CD8-positive, alpha-beta memory T cell (primary cell): Measurements from ENCODE around the gene DRAM2. TPM values are rescaled to one million over a fixed set of nuclear protein-coding genes. Genes with fewer than 3 reads are reported as not detected.

Source experiments
- CTCF ChIA-PET: fragments of 350-600 bp; sonication (Branson Sonifier 250); formaldehyde crosslinking; loops from one replicate; lab custom pipeline; 2021; ENCODE audit warnings: antibody characterized with exemption; lab: Charles Lee
- POLR2A ChIA-PET: fragments of 350-600 bp; sonication (Branson Sonifier 250); formaldehyde crosslinking; loops from one replicate; lab custom pipeline; 2021; ENCODE audit warnings: antibody characterized with exemption; lab: Charles Lee
- DNase-seq, 5 donors: peaks; one replicate each; pipeline versions ENCODE4 v3.0.0 to v3.0.0-alpha.2; 2020 to 2022; ENCODE audit warnings: mixed read lengths in 1 of 5
- H3K27ac ChIP-seq: one replicate; pipeline ENCODE4 v1.7.0; 2013; ENCODE audit warnings: low read depth, mild to moderate bottlenecking, low read length, moderate library complexity
- H3K27me3 ChIP-seq: 2 replicates; pipeline ENCODE4 v1.7.0; 2013; ENCODE audit warnings: low read length, mild to moderate bottlenecking; ENCODE audit not compliant: insufficient read depth, poor library complexity, severe bottlenecking
- H3K36me3 ChIP-seq: 2 replicates; pipeline ENCODE4 v1.7.0; 2013; ENCODE audit warnings: mild to moderate bottlenecking, low read length, moderate library complexity; ENCODE audit not compliant: insufficient read depth
- H3K4me1 ChIP-seq: 2 replicates; pipeline ENCODE4 v1.7.0; 2013; ENCODE audit warnings: mild to moderate bottlenecking, low read length, moderate library complexity; ENCODE audit not compliant: insufficient read depth
- H3K4me3 ChIP-seq: 2 replicates; pipeline ENCODE4 v1.7.0; 2013; ENCODE audit warnings: mild to moderate bottlenecking, low read length
- H3K9me3 ChIP-seq: 2 replicates; pipeline ENCODE4 v1.7.0; 2013; ENCODE audit warnings: mild to moderate bottlenecking, low read length
- H3K27ac Mint-ChIP-seq, 8 donors: one replicate each; pipeline ENCODE4 v1.8.0; 2020 to 2021; ENCODE audit warnings: mixed read lengths in 8 of 8, mild to moderate bottlenecking in 6 of 8, inconsistent platforms in 3 of 8, moderate library complexity in 3 of 8
- H3K27me3 Mint-ChIP-seq, 2 donors: one replicate each; pipeline ENCODE4 v1.8.0; 2020 to 2021; ENCODE audit warnings: mixed read lengths in 2 of 2, mild to moderate bottlenecking in 1 of 2, moderate library complexity in 1 of 2
- H3K36me3 Mint-ChIP-seq, 3 donors: one replicate each; pipeline ENCODE4 v1.8.0; 2020 to 2021; ENCODE audit warnings: mixed read lengths in 3 of 3, inconsistent platforms in 1 of 3, mild to moderate bottlenecking in 1 of 3
- H3K4me1 Mint-ChIP-seq, 3 donors: one replicate each; pipeline ENCODE4 v1.8.0; 2020 to 2021; ENCODE audit warnings: mixed read lengths in 3 of 3, inconsistent platforms in 1 of 3, mild to moderate bottlenecking in 1 of 3
- H3K4me3 Mint-ChIP-seq, 7 donors: one replicate each; pipeline ENCODE4 v1.8.0; 2020 to 2021; ENCODE audit warnings: mixed read lengths in 7 of 7, mild to moderate bottlenecking in 6 of 7, moderate library complexity in 4 of 7, inconsistent platforms in 2 of 7
- H3K9me3 Mint-ChIP-seq, 5 donors: one replicate each; pipeline ENCODE4 v1.8.0; 2020 to 2022; ENCODE audit warnings: mixed read lengths in 5 of 5, mild to moderate bottlenecking in 3 of 5, moderate library complexity in 2 of 5, inconsistent platforms in 1 of 5
- polyA plus RNA-seq: library from polyadenylated mRNA; unstranded; fragments of 300-500 nt; fragmentation: Illumina TruSeq; gene quantifications from one replicate; pipeline ENCODE4 v1.2.3, GENCODE V29; 2021
- total RNA-seq, 2 experiments: library from RNA; stranded (reverse); gene quantifications; one replicate each; pipeline ENCODE4 v1.2.3, GENCODE V29; 2021

The DRAM2 gene
- total and polyA plus RNA-seq, 3 experiments from 2014 or later = 25.0 to 69.3 (median 27.8) TPM

- no peak for DNase-seq
- Mint-ChIP-seq H3K36me3 (peaks cover 11 to 85% (median 23%) of the 10 kb centered on the region in 3 donors), H3K4me1 (peaks cover 18 to 30% (median 28%) of the 10 kb centered on the region in 3 donors), H3K27ac (peak overlapping the region in 1 of 8 donors; percentile 28), H3K27me3 (no peaks in the 10 kb centered on the region), H3K4me3 (no peak overlapping the region), H3K9me3 (no peaks in the 10 kb centered on the region)
- H3K27me3 ChIP-seq = no peaks in the 10 kb centered on the region
- H3K4me1 ChIP-seq = no peaks in the 10 kb centered on the region
- ChIA-PET CTCF (interaction anchor here (1.2 kb wide), 1 partner anchor 96 kb away, joined by 4 read pairs; no protein-coding TSS in a partner anchor), POLR2A (no interaction called here)
- no peak overlapping the region for H3K4me3 ChIP-seq
- H3K36me3 ChIP-seq = peaks cover 10% of the 10 kb centered on the region
- no peak overlapping the region for H3K27ac ChIP-seq
- H3K9me3 ChIP-seq = no peaks in the 10 kb centered on the region
Observed at GRCh38 chr1:111126354-111126753, 13.5 kb downstream of the DRAM2 start.

DNA sequence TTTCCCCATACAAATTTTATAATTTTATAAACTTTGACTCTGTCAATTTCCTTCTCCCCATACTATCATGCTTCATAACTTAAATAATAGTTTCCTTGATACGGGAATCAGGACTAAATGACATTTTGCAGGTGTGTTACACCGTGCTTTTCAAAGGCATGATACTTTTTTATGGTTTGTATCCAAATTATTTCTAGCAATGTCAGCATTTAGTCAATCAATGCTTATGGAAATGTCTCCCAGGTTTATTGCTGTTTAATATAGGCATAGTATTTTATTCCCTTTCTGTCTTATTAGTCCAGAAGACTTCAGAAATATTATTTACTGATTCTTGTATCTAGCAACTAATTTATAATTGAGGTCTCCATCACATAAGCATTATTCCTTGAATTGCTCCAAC lies 23.4 kb downstream of the DRAM2 start:
- Histone ChIP-seq H3K27ac (no peak overlapping the region), H3K36me3 (peaks cover 21% of the 10 kb centered on the region), H3K27me3 (no peaks in the 10 kb centered on the region), H3K9me3 (no peaks in the 10 kb centered on the region), H3K4me3 (no peak overlapping the region), H3K4me1 (no peaks in the 10 kb centered on the region)
- Mint-ChIP-seq H3K27me3 (no peaks in the 10 kb centered on the region), H3K4me3 (no peak overlapping the region), H3K27ac (no peak overlapping the region), H3K9me3 (no peaks in the 10 kb centered on the region), H3K36me3 (peaks cover 7 to 62% (median 32%) of the 10 kb centered on the region in 3 donors), H3K4me1 (no peaks in the 10 kb centered on the region)
- no peak for DNase-seq
- CTCF ChIA-PET = no interaction called here
- POLR2A ChIA-PET = no interaction called here

GRCh38 chr1:111110197-111110899 lies 29.5 kb downstream of the DRAM2 start:
- Mint-ChIP-seq H3K4me3 (no peak overlapping the region), H3K9me3 (peaks cover 12 to 24% (median 21%) of the 10 kb centered on the region in 5 donors), H3K36me3 (peaks cover 15 to 21% (median 15%) of the 10 kb centered on the region in 3 donors), H3K4me1 (no peaks in the 10 kb centered on the region), H3K27ac (no peak overlapping the region), H3K27me3 (peaks cover 5 to 6% of the 10 kb centered on the region in 2 donors)
- no peak for DNase-seq
- H3K27ac ChIP-seq = no peak overlapping the region
- POLR2A ChIA-PET = no interaction called here
- CTCF ChIA-PET = no interaction called here
- no peaks in the 10 kb centered on the region for H3K27me3 ChIP-seq
- H3K4me3 ChIP-seq = no peak overlapping the region
- H3K36me3 ChIP-seq = no peaks in the 10 kb centered on the region
- H3K4me1 ChIP-seq = no peaks in the 10 kb centered on the region
- peaks cover 3% of the 10 kb centered on the region for H3K9me3 ChIP-seq

DNA sequence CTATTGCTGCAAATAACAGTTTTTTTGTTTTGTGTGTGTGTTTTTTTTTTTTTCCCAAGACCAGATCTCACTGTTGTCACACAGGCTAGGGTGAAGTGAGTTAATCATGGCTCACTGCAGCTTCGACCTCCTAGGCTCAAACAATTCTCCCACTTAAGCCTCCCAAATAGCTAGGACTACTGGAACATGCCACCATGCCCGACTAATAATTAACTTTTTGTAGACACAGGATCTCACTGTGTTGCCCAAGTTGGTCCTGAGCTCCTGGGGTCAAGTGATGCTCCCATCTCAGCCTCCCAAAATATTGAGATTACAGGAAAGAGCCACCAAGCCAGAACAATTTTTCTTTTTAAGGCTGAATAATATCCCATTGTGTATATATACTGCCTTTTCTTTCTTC lies 34.9 kb downstream of the DRAM2 start:
- peaks cover 3% of the 10 kb centered on the region for H3K9me3 ChIP-seq
- no peak overlapping the region for H3K27ac Mint-ChIP-seq
- ChIA-PET CTCF (no interaction called here), POLR2A (no interaction called here)
- no peaks in the 10 kb centered on the region for H3K36me3 ChIP-seq
- H3K9me3 Mint-ChIP-seq = peaks cover 9 to 35% (median 32%) of the 10 kb centered on the region in 5 donors
- H3K27ac ChIP-seq = no peak overlapping the region
- H3K27me3 ChIP-seq = no peaks in the 10 kb centered on the region
- H3K4me3 ChIP-seq = no peak overlapping the region
- H3K4me3 Mint-ChIP-seq = no peak overlapping the region
- H3K4me1 ChIP-seq = no peaks in the 10 kb centered on the region
- no peak for DNase-seq
- peaks cover 2 to 27% (median 4%) of the 10 kb centered on the region in 3 donors for H3K36me3 Mint-ChIP-seq
- no peaks in the 10 kb centered on the region for H3K4me1 Mint-ChIP-seq
- H3K27me3 Mint-ChIP-seq = peaks cover 5 to 6% of the 10 kb centered on the region in 2 donors

DNA sequence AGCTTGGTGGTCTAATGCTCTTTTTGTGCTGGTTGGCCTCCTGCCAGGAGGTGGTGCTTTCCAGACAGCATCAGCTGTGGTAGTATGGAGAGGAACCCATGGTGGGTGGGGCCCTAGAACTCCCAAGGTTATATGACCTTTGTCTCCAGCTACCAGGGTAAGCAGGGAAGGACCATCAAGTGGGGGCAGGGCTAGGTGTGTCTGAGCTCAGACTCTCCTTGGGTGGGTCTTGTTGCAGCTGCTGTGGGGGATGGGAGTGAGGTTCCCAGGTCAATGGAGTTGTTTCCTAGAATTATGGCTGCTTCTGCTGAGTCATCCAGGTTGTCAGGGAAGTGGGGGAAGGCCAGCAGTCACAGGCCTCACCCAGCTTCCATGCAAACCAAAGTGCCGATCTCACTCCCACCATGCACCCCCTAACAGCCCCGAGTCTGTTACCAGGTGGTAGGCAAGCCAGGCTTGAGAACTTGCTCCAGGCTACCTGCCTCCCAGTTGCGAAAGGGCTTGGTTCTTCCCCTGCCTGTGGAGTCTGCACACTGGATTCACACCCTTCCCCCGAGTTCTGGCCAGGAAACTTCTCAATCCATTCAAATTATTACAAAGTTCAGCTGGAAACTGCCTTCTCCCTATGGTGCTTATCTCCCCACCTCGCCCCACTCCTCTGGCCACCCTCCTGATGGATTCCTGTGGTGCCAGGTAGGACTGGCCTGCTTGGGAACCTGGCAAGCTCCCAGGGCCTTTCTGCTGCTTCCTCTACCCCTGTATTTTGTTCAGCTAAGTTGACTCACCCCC lies 37.8 kb downstream of the DRAM2 start:
- H3K27ac Mint-ChIP-seq = no peak overlapping the region
- peaks cover 4% of the 10 kb centered on the region for H3K9me3 ChIP-seq

DNA sequence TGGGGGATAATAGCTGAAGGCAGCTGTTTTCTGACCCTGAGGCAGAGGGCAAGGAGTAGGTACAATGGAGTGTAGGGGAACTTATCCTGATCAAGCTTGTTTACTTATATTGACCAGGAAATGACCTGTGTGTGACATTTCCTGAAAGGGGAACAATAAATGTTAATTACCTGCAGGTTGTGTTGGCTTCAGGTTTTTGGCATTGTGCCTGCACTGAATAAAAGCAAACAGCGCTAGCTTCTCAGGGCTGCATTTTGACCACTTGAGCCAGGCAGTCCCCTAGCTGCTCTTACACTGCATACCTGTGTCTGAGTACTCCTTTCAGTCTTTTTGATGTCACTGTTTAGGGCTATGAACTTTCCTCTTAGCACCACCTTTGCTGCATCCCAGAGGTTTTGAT lies 40.6 kb downstream of the DRAM2 start:
- Mint-ChIP-seq H3K27ac (no peak overlapping the region), H3K36me3 (peaks cover 0 to 39% (median 0%) of the 10 kb centered on the region in 3 donors), H3K9me3 (peaks cover 22 to 62% (median 33%) of the 10 kb centered on the region in 5 donors), H3K4me1 (no peaks in the 10 kb centered on the region), H3K4me3 (no peak overlapping the region), H3K27me3 (no peaks in the 10 kb centered on the region)
- POLR2A ChIA-PET = no interaction called here
- Histone ChIP-seq H3K9me3 (peaks cover 4% of the 10 kb centered on the region), H3K27me3 (no peaks in the 10 kb centered on the region), H3K4me3 (no peak overlapping the region), H3K36me3 (no peaks in the 10 kb centered on the region), H3K27ac (no peak overlapping the region), H3K4me1 (no peaks in the 10 kb centered on the region)
- CTCF ChIA-PET = no interaction called here
- DNase-seq = no peak

More for the DNA sequence above, 37.8 kb downstream of the DRAM2 start:
- CTCF ChIA-PET = no interaction called here
- Histone ChIP-seq H3K4me1 (no peaks in the 10 kb centered on the region), H3K36me3 (no peaks in the 10 kb centered on the region), H3K27ac (peak overlapping the region; percentile 41), H3K4me3 (no peak overlapping the region), H3K27me3 (no peaks in the 10 kb centered on the region)
- POLR2A ChIA-PET = no interaction called here
- H3K4me3 Mint-ChIP-seq = no peak overlapping the region
- no peak for DNase-seq
- peaks cover 0 to 34% (median 0%) of the 10 kb centered on the region in 3 donors for H3K36me3 Mint-ChIP-seq
- H3K27me3 Mint-ChIP-seq = no peaks in the 10 kb centered on the region
- no peaks in the 10 kb centered on the region for H3K4me1 Mint-ChIP-seq
- peaks cover 7 to 48% (median 22%) of the 10 kb centered on the region in 5 donors for H3K9me3 Mint-ChIP-seq

DNA sequence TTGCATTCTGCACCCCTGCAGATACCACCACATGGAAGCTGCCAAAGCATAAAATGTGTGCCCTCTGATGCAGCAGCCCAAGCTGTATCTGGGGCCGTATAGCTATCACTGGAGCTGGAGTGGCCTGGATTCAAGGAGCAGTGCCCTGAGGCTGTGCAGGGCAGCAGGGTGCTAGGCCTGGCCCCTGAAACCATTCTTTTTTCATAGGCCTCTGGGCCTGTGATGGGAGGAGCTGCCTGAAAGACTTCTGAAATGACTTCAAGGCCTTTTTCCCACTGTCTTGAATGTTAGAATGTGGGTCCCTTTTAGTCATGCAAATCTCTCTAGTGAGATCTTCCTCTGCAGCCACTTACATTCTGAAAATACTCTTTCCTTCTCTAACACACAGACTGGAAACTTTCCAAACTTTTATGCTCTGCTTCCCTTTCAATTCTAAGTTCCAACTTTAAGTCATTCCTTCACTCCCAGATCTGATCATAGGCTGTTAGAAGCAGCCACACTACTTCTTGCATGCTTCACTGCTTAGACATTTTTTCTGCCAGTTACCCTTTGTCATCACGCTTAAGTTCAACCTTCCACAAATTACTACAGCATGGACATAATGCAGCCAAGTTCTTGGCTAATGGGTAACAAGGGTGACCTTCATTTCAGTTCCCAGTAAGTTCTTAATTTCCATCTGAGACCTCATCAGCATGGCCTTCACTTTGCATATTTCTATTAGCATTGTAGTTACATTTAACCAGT lies 42.4 kb downstream of the DRAM2 start:
- Mint-ChIP-seq H3K4me3 (no peak overlapping the region), H3K36me3 (peaks cover 0 to 39% (median 1%) of the 10 kb centered on the region in 3 donors), H3K27ac (peak overlapping the region in 1 of 8 donors; percentile 5), H3K27me3 (no peaks in the 10 kb centered on the region), H3K9me3 (peaks cover 22 to 65% (median 37%) of the 10 kb centered on the region in 5 donors), H3K4me1 (no peaks in the 10 kb centered on the region)
- POLR2A ChIA-PET = no interaction called here
- no peak for DNase-seq
- no peak overlapping the region for H3K4me3 ChIP-seq
- H3K36me3 ChIP-seq = no peaks in the 10 kb centered on the region
- no peaks in the 10 kb centered on the region for H3K4me1 ChIP-seq
- no peaks in the 10 kb centered on the region for H3K27me3 ChIP-seq
- H3K9me3 ChIP-seq = peaks cover 4% of the 10 kb centered on the region
- CTCF ChIA-PET = no interaction called here
- H3K27ac ChIP-seq = no peak overlapping the region
